Smooth muscle cell of bladder (primary cell): ENCODE measurements around the gene TSGA10IP. TPM values are rescaled to one million over a fixed set of nuclear protein-coding genes. Genes with fewer than 3 reads are reported as not detected.

Experiments
- total RNA-seq: library from RNA; depleted of rRNA; stranded (reverse); fragments of >200 nt; gene quantifications from 2 replicates; pipeline ENCODE4 v1.2.3, GENCODE V29; 2014

TSGA10IP gene
- not detected in 2 replicates for total RNA-seq

DNA sequence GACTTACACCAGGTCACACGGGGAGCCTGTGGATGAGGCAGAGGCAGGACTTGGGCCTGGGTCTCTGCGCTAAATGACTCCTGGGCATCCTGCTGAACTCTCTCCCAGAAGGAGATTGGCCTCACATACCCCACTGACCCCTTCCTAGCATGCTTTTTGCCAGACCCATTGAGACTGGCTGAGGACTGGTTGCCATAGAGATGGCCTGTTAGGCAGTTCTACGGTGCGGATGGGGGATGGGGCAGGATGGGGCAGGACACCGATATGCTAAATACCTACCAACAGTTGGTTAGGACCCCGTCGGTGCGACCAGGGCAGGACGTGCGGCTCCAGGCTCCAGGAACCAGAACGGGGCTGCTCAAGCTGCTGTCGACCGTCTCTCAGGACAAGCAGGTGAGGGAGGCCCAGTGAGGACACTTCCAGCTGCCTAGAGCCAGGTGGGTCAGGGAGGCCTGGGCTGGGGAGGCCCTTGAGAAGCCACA lies at the start of gene TSGA10IP:
TSGA10IP (plus strand) TSS at position 51 of the 482 bp plus-strand sequence; CDS start at position 247, 196 bp downstream.

DNA sequence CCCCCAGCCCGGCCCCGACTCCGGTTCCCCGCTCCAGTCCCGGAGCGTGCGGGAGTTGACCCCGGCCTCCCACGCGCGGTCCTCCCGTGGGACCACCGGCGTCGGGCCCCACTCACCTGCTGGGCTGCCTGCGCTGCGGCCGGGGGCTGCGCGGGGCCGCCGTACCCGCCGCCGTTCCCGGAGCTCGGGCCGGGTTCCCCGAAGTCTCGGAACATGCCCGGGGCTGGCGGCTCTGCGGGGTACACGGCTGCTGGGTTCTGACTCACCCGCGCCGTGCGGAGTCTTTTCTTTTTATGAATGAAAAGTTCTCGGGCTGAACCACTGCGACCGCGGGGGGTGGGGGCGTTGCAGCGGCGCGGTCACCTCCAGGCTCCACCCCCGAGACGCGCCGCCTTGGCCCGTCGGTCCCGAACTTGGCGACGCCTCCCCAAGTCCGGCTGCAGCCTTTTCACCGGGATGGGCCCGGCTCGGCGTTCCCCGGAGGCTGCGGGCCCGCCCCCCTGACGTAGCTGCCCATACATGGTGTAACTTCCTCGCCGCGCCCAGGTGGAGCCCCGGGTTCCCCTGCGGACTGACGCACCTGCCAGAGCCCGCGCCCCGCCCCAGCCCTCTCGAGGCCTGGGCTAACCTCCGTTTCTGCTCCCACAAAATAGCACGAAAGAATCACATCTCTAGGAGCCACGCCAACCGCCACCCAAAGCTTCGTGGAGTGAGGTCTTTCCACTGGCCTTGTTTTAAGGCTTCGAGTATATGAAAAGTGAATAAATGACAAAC lies 45.0 kb upstream of the TSGA10IP start, which contains the start of gene FOSL1:
FOSL1 (minus strand) TSS at position 264 of the 774 bp plus-strand sequence; CDS start at position 215, 49 bp downstream.

DNA sequence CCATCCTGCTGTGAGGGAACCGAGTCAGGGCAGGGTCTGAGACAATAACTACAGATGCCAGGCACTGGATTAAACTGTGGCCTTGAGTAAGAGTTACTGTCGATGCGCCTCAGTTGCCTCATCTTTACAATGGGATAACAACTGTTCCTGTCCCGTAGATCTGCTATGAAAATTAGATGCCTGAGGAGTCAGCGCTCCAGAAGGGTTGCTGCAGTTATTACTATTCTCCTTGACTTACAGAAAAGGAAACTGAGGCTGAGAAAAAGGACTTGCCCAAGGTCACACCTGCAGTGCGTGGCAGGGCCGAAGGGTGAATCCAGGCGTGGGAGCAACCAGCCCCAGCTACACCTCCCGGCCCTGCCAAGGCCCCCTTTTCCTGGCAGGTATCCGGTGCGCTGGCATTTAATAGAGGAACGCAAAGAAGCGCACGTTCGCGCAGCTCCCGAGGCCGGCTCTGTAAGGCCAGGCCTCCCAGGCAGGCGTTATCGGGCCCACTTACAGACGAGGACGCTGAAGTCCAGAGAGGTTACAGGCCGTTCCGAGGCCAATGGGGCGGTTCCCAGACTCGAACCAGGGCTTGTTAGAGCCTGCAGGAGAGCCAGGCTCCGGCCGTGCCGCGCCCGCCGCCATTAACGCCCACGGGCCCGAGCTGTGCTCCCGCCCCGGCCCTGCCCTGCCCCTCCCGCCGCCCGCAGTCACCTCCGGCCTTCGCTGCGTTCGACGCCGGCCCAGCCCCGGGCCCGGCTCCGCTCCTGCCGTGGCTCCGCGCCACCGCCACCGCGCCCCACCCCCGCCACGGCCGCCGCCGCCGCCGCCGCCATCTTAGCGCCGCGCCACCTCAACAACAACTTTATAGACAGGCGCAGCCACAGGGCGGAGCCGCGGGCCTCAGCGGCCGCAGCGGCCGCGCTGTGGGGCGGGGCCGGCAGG lies 26.8 kb upstream of the TSGA10IP start, which contains the start of gene C11orf68:
C11orf68 (minus strand) TSS at position 852 of the 930 bp plus-strand sequence; CDS start at position 821, 31 bp downstream.

DNA sequence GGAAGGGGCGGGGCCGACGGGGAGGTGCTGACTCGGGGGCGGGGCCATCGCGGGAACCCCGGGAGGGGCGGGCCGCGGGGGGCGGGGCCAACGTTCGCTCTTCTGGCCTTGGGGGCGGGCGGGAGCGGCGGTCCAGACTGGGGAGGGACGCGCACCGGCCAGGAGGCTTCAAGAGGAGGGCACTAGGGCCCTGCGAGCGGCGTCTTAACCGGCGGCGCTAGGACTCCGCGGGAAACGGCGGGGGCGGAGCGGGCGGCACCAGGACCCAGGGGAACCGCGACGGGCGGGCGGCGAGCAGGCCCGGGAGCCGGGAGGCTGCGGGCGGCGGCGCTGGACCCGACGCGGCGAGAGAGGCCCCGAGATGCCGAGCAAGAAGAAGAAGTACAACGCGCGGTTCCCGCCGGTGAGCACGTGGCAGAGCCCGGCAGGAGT lies 26.1 kb upstream of the TSGA10IP start, which contains the start of gene DRAP1:
DRAP1 (plus strand) TSS at position 286 of the 432 bp plus-strand sequence; CDS start at position 362, 76 bp downstream.

DNA sequence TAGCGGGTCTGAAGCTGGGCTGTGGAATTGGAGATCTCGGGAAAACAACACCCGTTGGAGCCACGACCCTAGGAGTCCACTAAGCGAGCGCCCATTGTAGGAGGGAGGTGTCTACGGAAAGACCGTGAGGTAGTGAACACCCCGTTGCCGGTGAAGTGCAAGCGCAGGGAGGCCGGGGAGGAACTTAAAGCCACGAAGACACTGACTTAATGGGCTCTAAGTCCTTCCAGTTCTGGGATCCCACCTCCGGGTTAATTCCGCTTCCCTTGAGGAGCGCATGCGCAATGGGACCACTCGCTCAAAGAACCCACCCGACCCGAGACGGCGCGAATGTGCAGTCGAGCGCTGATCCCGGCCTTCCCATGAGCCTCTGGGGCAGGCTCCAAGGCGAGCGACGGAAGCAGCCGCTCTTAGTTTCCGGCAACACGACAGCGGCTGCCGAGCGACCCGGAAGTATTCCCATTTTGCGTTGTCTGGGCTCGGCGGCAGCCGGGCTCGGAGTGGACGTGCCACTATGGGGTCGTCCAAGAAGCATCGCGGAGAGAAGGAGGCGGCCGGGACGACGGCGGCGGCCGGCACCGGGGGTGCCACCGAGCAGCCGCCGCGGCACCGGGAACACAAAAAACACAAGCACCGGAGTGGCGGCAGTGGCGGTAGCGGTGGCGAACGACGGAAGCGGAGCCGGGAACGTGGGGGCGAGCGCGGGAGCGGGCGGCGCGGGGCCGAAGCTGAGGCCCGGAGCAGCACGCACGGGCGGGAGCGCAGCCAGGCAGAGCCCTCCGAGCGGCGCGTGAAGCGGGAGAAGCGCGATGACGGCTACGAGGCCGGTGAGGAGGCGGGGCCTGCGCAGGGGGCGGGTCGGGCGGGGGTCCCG lies 16.2 kb downstream of the TSGA10IP start, which contains the start of gene SART1:
SART1 (plus strand) TSS at position 468 of the 874 bp plus-strand sequence; CDS start at position 515, 47 bp downstream.

DNA sequence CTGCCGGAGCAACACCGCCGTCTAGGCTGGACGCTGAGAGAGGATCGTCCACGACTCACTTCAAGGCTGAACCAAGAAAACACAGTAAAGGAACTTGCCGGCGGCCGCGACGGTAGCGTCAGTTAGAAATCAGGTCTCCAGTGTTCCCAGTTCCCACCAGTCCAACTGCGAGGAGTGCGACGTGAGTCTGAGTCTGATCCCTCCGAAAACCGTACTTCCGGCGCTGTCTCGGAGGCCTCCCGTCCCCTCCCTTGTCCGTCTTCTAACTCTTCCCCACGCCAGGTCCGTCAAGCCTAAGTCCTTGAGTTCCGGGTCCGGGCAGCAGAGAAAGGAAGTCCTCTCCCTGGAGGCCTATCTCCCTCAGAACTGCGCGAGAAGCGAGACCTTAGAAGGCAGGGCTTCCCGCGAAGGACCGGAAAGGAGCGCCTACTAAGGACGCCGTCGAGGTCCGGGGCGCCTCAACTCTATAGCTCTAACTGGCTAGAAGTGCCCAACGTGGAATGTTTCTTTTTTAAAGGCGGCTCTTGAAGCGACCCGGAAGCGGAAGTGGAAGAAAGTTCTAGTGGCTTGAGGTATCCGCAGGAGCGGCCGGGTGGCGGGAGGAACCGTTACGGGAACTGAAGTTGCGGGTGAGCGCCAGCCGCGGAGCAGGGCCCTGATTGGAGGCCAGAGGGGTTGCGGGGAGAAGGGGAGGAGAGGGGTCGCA lies 56.8 kb downstream of the TSGA10IP start, which contains the start of the genes BANF1 and EIF1AD:
BANF1 (plus strand) TSS at position 562 of the 706 bp plus-strand sequence. CDS start 748 bp downstream, outside the sequence.
EIF1AD (minus strand) TSS at position 216 of the 706 bp plus-strand sequence. CDS start 1,768 bp downstream, outside the sequence.

Other genes with a start within 250 kb of the TSGA10IP start
- 38.0 and 44.3 TPM in 2 replicates for gene KAT5, start 233.2 kb upstream of the TSGA10IP start, total RNA-seq
- gene RNASEH2C, start 224.7 kb upstream of the TSGA10IP start, total RNA-seq = 34.8 and 39.8 TPM in 2 replicates
- gene AP5B1, start 164.5 kb upstream of the TSGA10IP start, total RNA-seq = 4.0 and 5.5 TPM in 2 replicates
- not detected in 2 replicates for gene OVOL1, start 158.4 kb upstream of the TSGA10IP start, total RNA-seq
- 0.65 and 1.3 TPM in 2 replicates for gene SNX32, start 111.5 kb upstream of the TSGA10IP start, total RNA-seq
- 767 and 912 TPM in 2 replicates for gene CFL1, start 87.3 kb upstream of the TSGA10IP start, total RNA-seq
- 37.7 and 39.0 TPM in 2 replicates for gene MUS81, start 85.0 kb upstream of the TSGA10IP start, total RNA-seq
- gene EFEMP2, start 72.7 kb upstream of the TSGA10IP start, total RNA-seq = 72.7 and 94.0 TPM in 2 replicates
- not detected in 2 replicates for gene CTSW, start 65.6 kb upstream of the TSGA10IP start, total RNA-seq
- gene FIBP, start 57.0 kb upstream of the TSGA10IP start, total RNA-seq = 160 and 205 TPM in 2 replicates
- gene CCDC85B, start 54.8 kb upstream of the TSGA10IP start, total RNA-seq = 32.4 and 49.1 TPM in 2 replicates
- 2.6 and 4.4 TPM in 2 replicates for gene FOSL1, start 45.1 kb upstream of the TSGA10IP start, total RNA-seq
- 11.1 and 15.3 TPM in 2 replicates for gene C11orf68, start 26.4 kb upstream of the TSGA10IP start, total RNA-seq
- gene DRAP1, start 26.1 kb upstream of the TSGA10IP start, total RNA-seq = 245 and 284 TPM in 2 replicates
- 60.3 and 78.4 TPM in 2 replicates for gene SART1, start 16.3 kb downstream of the TSGA10IP start, total RNA-seq
- gene EIF1AD, start 56.7 kb downstream of the TSGA10IP start, total RNA-seq = 20.8 and 29.0 TPM in 2 replicates
- 9.7 and 19.1 TPM in 2 replicates for gene BANF1, start 57.0 kb downstream of the TSGA10IP start, total RNA-seq
- gene CST6, start 66.5 kb downstream of the TSGA10IP start, total RNA-seq = 0.14 TPM in 1 of 2 replicates, not detected in the other
- gene CATSPER1, start 81.0 kb downstream of the TSGA10IP start, total RNA-seq = 0.14 TPM in 1 of 2 replicates, not detected in the other
- under 0.01 and 0.14 TPM in 2 replicates for gene GAL3ST3, start 103.7 kb downstream of the TSGA10IP start, total RNA-seq
- 81.8 and 115 TPM in 2 replicates for gene SF3B2, start 106.9 kb downstream of the TSGA10IP start, total RNA-seq
- gene PACS1, start 124.8 kb downstream of the TSGA10IP start, total RNA-seq = 17.9 and 28.0 TPM in 2 replicates